NOMO-1 treated with DMSO at 0.1 percent for 48 hours (cell line): ENCODE data around the gene KCND3.

Experiments used
- DNase-seq: peaks from one replicate; lab custom pipeline; 2025; ENCODE audit not compliant: unreplicated experiment; lab: John Stamatoyannopoulos, UW

Gene KCND3

GRCh38 chr1:111851552-111851951, 137.9 kb downstream of the KCND3 start:
- DNase-seq, result no peak

GRCh38 chr1:111850109-111850508, 139.4 kb downstream of the KCND3 start:
- no peak for DNase-seq

- DNase-seq, result no peak
Observed at GRCh38 chr1:111848852-111849545, 140.5 kb downstream of the KCND3 start.

- DNase-seq, result no peak
Observed at GRCh38 chr1:111847466-111847865, 142.0 kb downstream of the KCND3 start.

- DNase-seq, result no peak
Observed at GRCh38 chr1:111846842-111847241, 142.6 kb downstream of the KCND3 start.

GRCh38 chr1:111843177-111843576, 146.3 kb downstream of the KCND3 start:
- DNase-seq, result no peak

GRCh38 chr1:111842411-111842810, 147.1 kb downstream of the KCND3 start:
- no peak for DNase-seq

- no peak for DNase-seq
Observed at GRCh38 chr1:111841746-111842145, 147.7 kb downstream of the KCND3 start.

GRCh38 chr1:111841189-111841588, 148.3 kb downstream of the KCND3 start:
- no peak for DNase-seq

GRCh38 chr1:111837393-111837792, 152.1 kb downstream of the KCND3 start:
- DNase-seq, result no peak

- DNase-seq, result no peak
Observed at GRCh38 chr1:111836111-111836510, 153.4 kb downstream of the KCND3 start.

GRCh38 chr1:111835514-111835913, 154.0 kb downstream of the KCND3 start:
- DNase-seq, result no peak

GRCh38 chr1:111834956-111835355, 154.5 kb downstream of the KCND3 start:
- DNase-seq, result no peak

GRCh38 chr1:111833334-111833733, 156.1 kb downstream of the KCND3 start:
- DNase-seq, result no peak

GRCh38 chr1:111832521-111833155, 156.8 kb downstream of the KCND3 start:
- DNase-seq, result no peak

- DNase-seq, result no peak
Observed at GRCh38 chr1:111831153-111831552, 158.3 kb downstream of the KCND3 start.

- DNase-seq, result no peak
Observed at GRCh38 chr1:111827946-111828345, 161.5 kb downstream of the KCND3 start.

GRCh38 chr1:111826278-111826677, 163.2 kb downstream of the KCND3 start:
- DNase-seq, result no peak

GRCh38 chr1:111825217-111825616, 164.3 kb downstream of the KCND3 start:
- no peak for DNase-seq

- no peak for DNase-seq
Observed at GRCh38 chr1:111822138-111822537, 167.3 kb downstream of the KCND3 start.

GRCh38 chr1:111821121-111821745, 168.2 kb downstream of the KCND3 start:
- no peak for DNase-seq

- no peak for DNase-seq
Observed at GRCh38 chr1:111819566-111820263, 169.8 kb downstream of the KCND3 start.
